C1 segment of cervical spinal cord (tissue), 14 donors: ENCODE data around the gene GJC2.

ENCODE experiments used
- DNase-seq, 14 donors: peaks; one replicate each; lab custom pipeline; 2025; lab: John Stamatoyannopoulos, UW

GJC2 gene

DNA sequence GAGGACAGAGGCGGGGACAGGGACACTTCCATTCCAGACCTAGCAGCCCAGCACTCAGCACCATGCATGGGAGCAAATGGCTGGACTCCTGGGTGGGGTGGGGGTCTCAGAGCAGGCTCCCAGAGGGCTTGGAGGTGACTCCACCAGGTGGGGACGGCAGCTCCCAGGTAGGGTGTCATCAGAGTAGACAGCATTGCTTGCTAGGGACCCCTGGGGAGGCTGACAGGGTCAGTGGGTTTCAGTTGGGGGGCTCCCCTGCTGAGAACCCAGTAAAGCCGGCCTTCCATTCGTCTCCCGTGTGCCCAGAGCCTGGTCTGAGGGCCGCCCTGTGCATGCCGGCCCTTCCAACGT, 4.8 kb upstream of the GJC2 start:
- no peak for DNase-seq

DNA sequence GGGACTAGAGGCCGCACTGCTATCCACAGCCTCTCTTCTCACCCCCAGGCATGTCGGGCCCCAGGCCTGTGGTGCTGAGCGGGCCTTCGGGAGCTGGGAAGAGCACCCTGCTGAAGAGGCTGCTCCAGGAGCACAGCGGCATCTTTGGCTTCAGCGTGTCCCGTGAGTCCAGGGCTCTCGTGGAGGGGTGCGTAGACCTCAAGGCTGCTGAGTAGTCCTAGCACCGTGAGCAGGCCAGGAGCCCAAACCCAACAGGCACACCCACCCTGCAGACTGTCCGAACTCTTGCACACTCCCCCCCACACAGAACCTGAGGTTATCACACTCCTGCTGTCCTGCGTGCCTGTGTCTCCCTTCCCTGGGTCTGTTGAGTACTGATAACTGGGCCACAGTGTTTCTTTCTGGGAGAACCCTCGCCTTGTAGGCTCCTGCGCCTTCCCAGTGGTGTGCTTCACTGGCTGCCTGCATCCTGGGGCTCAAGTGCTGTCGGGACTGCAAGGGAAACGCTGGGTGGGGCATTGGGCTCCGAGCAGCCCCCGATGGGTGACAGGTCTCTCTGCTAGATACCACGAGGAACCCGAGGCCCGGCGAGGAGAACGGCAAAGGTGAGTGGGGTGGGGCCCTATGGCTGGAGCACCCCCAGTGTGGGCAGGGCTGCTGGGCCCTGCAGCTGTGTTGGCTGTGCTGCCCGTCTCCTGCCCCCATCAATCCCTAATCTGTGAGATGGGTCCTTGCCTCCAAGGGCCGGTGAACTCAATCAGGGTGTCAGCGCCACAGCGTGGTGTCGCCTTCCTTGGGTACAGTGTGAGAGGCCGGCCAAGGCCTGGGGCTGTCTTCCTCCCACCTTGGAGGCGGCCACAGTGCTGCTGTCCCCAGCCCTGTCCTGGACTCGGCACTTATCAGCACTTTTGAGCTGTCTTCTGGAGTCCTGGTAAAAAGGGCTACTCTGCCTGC, 4.0 kb upstream of the GJC2 start:
- DNase-seq = no peak

DNA sequence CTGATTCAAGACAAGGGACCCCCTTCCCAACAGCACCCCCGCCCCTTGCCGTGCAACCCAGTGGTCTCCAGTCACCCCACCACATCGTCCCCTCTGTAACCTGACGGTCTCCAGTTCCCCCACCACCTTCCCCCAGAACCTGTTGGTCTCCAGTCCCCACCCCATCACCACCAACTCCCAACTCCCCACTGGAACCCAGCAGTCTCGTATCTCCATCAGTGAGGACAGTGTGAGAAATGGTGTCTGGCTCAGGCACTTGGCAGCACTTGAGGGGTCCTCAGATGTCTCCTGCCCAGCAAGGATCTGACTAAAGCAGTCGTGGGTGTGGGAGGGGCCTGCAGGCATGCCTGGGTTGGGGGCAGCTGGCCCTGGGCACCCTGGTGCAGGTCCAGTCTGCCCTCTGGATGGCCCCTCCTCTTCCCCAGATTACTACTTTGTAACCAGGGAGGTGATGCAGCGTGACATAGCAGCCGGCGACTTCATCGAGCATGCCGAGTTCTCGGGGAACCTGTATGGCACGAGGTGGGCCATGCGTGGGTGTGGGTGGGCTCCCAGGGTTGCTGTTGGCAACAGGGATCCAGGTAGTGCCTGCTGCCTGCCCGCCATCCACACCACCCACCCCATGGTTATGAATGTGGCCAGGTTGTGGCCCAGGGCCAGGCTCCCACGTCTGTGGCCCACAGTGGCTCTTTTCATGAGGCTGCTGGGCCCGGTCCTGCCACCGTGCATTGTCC, 3.1 kb upstream of the GJC2 start:
- no peak for DNase-seq

DNA sequence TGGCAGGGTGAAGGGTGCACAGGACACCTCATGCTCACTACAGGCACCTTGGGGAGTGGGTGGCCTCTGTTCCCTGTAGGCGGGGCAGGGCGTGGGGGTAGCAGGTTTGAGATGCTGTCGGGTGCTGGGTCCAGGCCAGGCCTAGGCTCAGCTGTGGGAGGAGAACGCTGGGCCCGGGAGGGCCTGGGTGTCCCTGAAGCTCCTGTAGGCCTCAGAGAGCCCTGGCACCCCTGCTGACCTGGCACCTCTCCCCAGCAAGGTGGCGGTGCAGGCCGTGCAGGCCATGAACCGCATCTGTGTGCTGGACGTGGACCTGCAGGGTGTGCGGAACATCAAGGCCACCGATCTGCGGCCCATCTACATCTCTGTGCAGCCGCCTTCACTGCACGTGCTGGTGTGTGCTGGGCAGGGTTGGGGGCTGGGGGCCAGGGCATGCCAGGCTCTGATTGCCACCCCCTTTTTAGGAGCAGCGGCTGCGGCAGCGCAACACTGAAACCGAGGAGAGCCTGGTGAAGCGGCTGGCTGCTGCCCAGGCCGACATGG, 2.5 kb upstream of the GJC2 start:
- no peak for DNase-seq

DNA sequence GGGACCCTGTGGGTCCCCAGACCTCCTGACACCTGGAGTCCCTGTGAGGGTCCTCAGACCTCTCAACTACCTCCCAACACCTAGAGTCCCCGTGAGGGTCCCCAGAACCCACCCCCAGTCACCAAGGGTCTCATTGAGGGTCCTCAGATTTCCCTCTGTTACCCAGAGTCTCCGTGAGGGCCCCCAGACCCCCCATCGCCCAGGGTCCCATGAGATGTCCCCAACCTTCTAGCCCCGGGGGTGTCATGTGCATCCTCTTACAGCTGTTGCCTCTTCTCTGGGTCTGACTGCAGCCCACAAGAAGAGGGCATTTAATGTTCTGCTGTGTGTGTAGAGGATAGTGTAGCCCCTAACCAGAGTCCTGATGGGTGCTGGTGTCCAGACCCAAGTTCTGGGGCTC, 2.0 kb upstream of the GJC2 start:
- DNase-seq = no peak

DNA sequence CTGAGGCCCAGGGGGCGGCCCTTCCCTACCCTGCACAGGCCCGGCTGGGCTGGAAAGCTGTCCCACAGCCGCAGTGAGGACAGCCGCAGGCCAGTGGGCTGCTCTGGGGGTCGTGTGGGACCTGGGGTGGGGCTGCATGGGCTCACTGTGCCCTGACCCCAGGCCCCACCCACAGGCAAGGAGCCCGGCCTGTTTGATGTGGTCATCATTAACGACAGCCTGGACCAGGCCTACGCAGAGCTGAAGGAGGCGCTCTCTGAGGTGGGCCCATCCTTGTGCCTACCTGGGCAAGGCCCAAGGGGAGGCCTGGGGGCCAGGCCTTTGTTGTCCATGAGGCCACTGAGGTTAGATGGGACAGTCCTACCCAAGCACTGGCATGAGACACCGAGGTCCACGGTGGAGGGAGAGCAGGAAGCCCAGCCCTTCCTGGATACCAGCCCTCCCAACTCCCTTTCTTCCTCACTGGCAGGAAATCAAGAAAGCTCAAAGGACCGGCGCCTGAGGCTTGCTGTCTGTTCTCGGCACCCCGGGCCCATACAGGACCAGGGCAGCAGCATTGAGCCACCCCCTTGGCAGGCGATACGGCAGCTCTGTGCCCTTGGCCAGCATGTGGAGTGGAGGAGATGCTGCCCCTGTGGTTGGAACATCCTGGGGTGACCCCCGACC, 1.4 kb upstream of the GJC2 start:
- DNase-seq = no peak

DNA sequence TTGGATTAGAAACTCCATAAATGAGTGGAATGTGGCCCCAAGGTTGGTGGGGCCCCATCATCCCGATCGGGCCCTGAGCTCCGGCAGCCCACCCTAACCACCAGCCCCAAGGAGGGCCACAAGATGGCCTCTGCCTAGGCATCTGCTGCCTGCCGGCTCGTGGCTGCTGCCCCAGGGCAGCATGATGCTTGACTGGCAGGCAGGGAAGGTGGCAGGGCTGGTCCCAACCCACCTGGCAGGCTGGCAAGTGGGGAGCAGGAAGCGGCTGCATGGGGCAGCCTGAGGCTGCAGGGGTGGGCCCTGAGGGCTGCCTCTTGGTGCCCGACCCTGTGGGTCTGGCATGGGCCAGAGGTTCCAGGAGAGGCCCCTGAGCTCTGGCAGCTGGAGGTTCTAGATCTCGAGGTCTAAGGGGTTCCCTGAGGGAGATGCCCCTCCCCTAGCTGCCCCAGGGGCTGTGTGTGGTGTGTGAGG, 760 bp upstream of the GJC2 start:
- no peak for DNase-seq

DNA sequence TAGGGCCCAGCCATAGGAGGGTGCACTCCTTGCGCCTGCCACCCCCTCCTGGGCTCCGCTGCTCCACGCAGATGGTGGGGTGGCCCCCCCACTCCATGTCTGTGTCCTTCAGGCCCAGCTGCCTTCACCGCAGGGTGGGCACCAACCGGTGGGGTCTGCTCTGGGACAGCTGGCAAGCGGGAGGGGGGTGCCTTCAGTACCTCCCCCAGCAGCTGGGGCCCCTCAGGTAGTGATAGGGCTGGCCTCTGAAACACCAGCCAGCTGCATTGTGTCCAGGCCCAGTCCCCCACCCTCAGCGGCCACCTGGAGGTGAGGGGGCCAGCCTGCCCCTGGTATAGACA, 360 bp downstream of the GJC2 start:
- DNase-seq = peak in 1 of 14 donors; percentile 67

DNA sequence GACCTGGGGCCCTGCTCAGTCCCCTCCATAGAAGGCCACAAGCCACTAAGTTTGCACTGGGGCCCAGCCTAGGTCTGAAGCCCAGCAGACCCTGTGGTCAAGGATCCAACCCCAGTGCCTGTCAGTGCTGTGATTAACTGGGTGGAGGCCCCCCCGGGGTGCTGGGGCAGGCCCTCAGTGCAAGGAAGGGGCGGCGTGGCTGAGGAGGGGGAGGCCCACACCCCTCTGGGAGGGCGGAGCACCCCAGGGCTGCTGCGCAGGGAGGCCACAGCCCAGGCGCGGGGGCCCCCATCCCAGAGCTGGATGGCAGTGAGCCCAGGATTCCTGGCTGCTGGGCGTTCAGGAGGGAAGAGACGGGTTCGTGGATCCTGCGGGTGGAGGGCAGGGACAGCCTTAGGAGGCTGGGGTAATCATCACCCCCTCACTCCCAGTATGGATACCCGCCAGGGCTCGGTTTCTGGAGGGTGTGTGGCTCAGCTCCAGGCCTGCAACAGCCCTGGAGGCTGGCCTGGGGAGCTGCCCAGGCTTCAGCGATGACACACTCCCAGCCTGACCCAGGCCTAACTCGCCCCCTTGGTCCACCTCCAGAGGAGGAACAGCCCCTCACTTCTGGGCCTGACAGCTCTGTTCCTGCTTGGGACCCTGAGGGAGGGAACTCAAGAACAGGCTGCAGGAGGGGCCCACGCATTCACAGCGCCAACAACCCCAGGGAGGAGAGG, 890 bp downstream of the GJC2 start:
- DNase-seq = peak in 11 of 14 donors; percentile 27 to 74 (median 58)

DNA sequence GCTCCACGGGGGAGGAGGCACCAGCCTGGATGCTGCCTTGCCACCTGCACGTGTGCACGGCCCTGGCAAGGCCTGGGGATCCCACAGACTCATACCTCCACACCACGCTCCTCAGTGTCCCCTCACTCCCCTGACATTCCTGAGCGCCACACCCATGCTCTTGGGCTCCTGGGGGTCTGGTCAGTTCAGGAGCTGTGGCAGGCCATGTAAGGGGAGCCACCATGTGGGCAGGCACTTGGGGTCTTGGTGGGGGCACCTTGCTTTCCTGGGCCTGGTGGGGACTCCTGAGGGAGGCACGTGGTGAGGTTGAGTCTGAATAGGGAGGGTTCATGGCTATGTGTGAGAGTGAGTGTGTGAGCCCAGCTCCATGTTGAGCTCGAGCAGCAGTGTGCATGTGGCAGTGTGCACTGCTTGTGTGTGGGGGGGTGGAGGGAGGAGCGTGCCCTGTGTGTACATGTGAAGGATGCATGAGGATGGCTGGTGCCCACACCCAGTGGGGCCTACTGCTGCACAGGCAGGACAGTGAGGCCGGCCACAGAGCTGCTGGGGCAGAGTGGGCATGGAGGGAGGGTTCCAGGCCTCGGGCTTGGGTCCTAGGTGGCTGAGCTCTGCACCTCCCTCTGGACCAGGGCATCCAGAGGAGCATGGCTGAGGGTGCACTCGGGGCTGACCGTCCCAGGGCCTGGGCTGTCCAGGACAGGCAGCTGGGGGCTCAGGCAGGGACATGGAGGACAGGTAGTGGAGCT, 1.6 kb downstream of the GJC2 start:
- DNase-seq = peak in 1 of 14 donors; percentile 43

DNA sequence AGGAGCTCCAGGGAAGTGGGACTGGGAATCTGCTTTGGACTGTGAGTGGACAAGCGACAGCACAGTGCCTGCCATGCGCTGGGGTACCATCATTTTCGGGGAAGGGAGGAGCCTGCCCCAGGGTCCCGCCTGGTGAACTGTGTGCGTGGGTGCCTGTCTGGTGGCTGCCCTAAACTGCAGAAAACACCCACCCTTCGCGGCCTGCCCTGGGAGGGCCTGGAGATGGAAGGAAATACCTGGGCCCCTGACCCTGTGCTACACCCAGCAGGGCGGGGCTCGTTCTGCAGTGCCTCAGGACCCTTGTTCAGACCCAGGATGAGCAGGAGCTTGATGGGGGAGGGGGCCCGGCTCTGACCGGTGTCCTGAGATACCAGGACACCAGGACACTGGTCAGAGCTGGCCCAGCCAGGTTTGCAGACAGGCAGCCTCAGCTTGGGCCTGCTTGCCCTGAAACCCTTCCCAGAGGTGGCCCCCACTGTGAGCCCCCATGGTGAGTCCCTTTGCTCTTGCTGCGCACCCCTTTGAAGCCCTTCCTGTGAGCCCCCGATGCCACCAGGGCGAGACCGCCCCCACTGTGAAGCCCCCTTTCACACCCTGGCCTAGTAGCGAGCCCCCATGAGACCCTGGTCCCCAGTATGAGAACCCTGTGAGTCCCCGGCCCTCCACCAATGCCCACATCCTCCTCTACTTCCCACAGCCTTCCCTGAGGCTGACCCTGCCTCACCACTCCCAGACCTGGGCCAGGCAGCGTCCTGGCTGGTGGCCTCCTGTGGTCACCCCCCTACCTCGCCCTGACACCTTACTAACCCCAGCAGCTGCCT, 2.6 kb downstream of the GJC2 start:
- DNase-seq = no peak

DNA sequence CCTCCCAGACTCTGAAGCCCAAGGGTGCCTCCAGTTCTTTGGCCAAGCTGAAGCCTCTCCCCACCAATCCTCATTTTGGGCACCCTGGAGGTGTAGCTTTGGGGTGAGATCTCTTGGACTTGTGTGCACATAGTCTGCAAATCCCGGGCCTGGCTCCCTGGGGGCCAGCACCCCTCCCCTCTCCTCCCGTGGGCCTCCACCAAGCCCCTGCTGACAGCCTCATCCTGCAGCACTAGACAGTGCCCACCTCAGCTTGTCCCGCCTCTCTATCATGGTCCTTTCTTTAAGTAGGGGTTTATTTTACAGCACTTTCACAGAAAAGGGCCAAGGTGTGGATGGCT, 3.2 kb downstream of the GJC2 start:
- no peak for DNase-seq

DNA sequence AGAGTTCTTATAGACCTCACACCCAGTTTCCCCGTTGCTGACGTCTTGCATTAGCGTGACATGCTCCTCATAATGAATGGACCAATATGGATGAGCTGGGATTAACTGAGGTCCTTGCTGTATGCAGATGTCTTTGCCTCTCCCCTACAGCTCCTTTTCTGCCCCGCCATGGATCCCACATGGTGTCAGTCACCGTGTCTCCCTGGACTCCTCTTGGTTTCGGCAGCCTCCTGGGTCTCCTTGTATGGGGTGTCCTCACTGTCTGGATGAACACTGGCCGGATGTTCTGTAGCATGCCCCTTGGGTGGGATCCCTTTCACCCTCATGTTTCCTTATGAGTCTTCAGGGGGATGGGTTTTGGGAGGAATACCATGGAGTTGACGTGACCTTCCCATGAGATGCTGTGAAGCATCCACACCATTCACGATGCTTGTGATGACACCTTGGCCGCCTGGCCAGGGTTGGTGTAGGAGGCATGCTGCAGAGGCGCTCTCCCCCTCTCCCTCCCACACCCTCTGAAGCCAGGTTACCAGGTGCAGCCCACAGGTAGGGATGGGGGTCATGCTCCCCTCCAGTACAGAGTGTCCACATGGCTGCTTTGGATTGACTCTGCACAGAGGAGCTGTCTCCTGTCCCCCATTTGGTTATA, 4.4 kb downstream of the GJC2 start:
- no peak for DNase-seq

DNA sequence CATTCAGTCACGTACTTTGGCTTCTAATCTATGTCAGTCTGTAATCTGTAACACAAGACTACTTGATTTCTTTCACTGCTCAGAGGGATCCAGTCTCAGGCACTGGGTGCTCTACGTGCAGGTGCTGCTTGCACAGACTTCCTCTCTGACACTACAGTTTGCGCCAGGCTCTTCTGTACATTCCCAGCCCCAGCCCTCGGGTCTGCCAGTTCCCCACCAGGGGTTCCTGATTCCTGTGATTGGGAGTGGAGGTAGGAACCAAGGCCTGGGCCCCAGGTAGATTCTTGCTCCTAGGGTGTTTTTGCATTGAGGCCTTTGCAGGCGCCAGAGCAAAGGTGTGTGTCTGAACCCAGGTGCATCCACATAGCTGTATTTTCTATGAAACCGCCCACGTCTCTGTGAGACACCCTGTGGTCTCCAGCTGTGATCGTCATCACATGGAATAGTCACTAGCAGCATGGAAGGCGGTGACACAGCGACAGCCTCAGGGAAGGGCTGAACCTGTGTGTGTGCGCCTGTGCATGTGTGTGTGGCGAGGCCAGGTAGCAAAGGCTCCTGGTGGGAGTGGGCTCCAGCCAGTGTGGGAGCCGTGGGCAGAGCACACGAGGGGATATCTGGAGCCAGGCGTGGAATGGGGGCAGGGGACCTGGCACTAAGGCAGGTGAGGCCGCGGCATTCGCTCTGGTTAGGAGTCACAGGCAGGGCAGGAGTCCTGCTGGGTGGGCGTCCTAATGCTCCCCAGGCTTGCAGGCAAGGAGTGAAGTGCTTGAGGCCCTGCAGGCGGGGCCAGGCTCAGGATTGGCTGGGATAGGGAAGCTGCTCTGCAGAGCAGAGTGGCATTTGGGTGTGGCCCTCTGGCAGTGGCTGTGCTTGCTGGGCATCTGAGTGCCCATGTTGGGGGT, 5.2 kb downstream of the GJC2 start:
- DNase-seq = no peak

DNA sequence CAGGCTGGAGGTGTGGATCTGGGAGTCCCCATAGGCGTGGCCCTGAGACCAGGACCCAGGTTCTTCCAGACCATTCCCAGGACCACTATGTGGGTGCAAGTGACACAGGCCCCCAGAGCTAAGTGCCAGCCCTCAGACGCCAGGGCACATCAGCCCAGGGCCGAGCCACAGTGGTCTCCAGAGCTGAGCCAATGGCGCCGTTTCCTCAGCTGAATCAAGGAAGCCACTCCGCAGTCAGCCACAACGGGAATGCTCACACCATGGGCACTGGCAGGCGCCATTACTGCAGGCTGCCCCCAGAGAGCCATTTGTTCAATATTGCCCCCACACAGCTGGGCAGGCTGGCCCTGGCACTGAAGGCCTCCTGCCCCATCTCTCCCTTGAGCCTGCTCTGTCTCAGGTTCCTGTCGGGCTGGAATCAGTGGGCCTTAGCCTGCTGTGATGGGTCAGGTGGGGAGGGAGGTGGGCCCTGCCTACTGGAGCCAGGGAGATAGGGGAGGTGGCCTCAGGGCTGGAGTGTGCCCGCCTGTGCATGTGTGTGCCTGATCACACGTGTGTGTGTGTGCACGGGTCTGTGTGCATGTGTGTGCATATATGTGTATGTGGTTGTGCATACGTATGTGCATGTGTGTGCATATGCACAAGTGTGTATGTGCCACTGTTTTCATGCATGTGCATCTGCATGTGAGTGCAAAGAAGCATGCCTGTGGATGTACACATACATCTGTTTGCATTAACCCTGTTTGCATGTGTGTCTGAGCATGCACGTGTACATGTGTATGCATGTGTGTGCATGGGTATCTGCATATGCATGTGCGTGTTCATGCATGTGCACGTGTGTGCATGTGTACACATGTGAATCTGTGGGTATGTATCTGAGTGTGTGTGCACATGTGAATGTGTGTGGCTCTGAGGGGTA, 6.1 kb downstream of the GJC2 start:
- no peak for DNase-seq

DNA sequence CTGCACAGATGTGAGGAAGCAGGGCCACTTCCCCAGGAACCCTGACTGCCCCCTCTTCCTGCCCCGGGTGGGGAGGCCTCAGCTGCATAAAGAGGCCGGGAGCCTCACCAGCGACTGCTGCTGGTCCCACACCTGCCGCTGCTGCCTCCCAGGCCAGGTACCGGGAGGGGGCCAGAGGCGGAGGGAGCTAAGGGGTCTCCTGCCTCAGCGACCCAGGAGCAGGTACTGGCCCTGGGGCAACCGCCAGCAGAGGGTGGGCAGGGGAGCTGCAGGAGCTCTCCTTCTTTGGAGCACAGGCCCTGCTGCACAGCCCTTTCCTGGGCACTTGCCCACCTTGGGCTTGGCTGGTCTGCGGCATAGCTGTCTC, 6.8 kb downstream of the GJC2 start:
- DNase-seq = no peak

DNA sequence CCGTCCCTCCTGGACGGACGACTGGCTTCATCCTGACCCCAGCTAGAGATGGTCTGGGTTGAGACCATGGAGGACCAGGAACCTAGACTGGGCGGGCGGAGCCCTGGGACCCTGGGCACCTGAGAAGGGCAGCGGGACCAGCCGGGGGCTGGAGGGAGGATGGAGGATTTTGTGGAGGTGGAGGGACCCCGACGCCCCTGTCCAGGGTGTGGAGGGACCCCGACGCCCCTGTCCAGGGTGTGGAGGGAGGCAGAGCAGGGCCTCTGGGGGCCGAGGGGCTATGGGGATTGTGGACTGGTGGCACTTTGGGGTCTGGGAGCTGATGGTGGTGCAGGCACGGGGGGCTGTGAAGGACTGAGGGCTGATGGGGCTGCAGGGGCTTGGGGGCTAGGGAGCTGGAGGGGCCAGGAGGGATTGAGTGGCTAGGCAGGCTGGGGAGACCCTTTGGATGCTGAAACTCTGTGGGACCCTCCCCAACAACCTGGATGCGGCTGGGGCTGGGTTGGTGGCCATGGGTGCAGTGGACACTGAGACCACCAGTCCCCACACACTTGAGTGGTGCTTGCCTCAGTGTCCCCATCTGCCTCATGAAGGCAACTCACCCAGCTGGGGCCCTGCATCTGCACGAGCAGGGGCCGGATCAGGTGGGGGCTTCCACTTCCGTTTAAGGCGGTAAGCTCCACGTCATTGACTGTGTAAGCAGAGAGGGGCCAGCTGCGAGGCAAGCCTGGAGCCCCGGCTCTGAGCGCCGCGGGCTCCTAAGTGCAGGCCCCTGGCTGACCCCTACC, 7.4 kb downstream of the GJC2 start:
- DNase-seq = no peak
